Suppressor macrophage (primary cell): ENCODE results near the gene DYNC1LI2.
A peak's percentile ranks its signal among the peaks of the same experiment; 100 is the strongest.
"Not testable (repeated sequence)": the region's sequence is repeated elsewhere in the genome, so short reads cannot be mapped to it uniquely, and the experiment has no call there.

Experiments
- DNase-seq, 4 experiments: peaks; one replicate each; pipeline ENCODE4 v3.0.0-alpha.2; 2020 to 2022

DYNC1LI2 gene

GRCh38 chr16:66696669-66697630 lies 54.5 kb downstream of the DYNC1LI2 start, which contains the start of gene CMTM4:
Gene CMTM4 (minus strand): TSS chr16:66696743. CDS start chr16:66696525, 218 bp downstream.
- DNase-seq, result peak; percentile 85 to 97 (median 92)

- peak in 1 of 4 experiments; percentile 9 for DNase-seq
These were observed 55.3 kb downstream of the DYNC1LI2 start for GRCh38 chr16:66695935-66696668.

- peak in 3 of 4 experiments; percentile 13 to 22 (median 18) for DNase-seq
These were observed 55.9 kb downstream of the DYNC1LI2 start for GRCh38 chr16:66695471-66695934.

GRCh38 chr16:66693149-66693548 lies 58.3 kb downstream of the DYNC1LI2 start:
- peak; percentile 42 to 69 (median 50) for DNase-seq

GRCh38 chr16:66692341-66692740 lies 59.1 kb downstream of the DYNC1LI2 start:
- DNase-seq, result no peak

- DNase-seq, result no peak
These were observed 60.2 kb downstream of the DYNC1LI2 start for GRCh38 chr16:66691234-66691633.

- DNase-seq, result no peak
These were observed 61.1 kb downstream of the DYNC1LI2 start for GRCh38 chr16:66690106-66690847.

GRCh38 chr16:66689282-66689681 lies 62.1 kb downstream of the DYNC1LI2 start:
- no peak for DNase-seq

GRCh38 chr16:66687906-66688625 lies 63.3 kb downstream of the DYNC1LI2 start:
- no peak for DNase-seq

- DNase-seq, result not testable (repeated sequence)
These were observed 65.8 kb downstream of the DYNC1LI2 start for GRCh38 chr16:66685501-66686115.

GRCh38 chr16:66682271-66682670 lies 69.1 kb downstream of the DYNC1LI2 start:
- no peak for DNase-seq

- no peak for DNase-seq
These were observed 69.7 kb downstream of the DYNC1LI2 start for GRCh38 chr16:66681676-66682075.

- DNase-seq, result no peak
These were observed 73.1 kb downstream of the DYNC1LI2 start for GRCh38 chr16:66678337-66678736.

GRCh38 chr16:66677836-66678235 lies 73.6 kb downstream of the DYNC1LI2 start:
- no peak for DNase-seq

GRCh38 chr16:66677179-66677578 lies 74.2 kb downstream of the DYNC1LI2 start:
- no peak for DNase-seq

- no peak for DNase-seq
These were observed 74.8 kb downstream of the DYNC1LI2 start for GRCh38 chr16:66676599-66676998.

- DNase-seq, result no peak
These were observed 77.7 kb downstream of the DYNC1LI2 start for GRCh38 chr16:66673691-66674090.
